GM20431 (cell line): Measurements from ENCODE around the gene AHRR.
"Not testable (repeated sequence)": the region's sequence is repeated elsewhere in the genome, so short reads cannot be mapped to it uniquely, and the experiment has no call there.

Experiments used
- in situ Hi-C: fragments of 300-500 bp; cut with MseI, MboI; formaldehyde crosslinking; loops from one replicate; pipeline ENCODE4 v1.15.0; 2020; ENCODE audit warnings: low sequenced_read_pairs; ENCODE audit not compliant: unreplicated experiment

AHRR gene

GRCh38 chr5:374631-375335, 53.3 kb downstream of the AHRR start:
- in situ Hi-C loops = no loop called here

DNA sequence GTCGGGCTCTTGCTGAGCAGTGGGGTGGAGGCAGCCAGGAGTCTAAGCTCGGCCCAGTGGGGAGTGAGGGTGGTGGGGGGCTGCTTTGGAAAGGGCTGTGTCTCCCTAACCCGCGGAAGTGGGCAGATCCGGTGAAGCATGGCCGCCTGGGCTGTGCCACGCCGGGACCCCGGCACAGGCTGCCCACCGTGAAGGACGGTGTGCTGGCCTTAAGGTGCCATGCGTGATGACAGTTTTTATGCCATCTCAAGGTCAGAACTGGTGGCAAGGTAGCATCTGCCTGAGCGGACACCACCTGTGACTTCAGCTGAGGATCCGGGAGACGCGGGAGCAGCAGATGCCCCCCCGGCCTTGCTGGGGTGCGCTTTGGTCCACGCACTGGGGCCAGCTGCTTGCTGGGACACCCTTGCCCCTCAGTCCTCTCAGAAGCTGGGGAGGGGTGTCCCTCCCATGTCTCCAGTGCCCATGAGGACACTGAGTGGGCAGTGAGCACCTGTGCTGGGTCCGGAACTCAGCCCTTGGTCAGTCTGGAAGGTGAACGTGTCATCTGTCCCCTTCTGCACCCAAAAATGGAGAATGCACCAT, 53.9 kb downstream of the AHRR start:
- in situ Hi-C loops = no loop called here

DNA sequence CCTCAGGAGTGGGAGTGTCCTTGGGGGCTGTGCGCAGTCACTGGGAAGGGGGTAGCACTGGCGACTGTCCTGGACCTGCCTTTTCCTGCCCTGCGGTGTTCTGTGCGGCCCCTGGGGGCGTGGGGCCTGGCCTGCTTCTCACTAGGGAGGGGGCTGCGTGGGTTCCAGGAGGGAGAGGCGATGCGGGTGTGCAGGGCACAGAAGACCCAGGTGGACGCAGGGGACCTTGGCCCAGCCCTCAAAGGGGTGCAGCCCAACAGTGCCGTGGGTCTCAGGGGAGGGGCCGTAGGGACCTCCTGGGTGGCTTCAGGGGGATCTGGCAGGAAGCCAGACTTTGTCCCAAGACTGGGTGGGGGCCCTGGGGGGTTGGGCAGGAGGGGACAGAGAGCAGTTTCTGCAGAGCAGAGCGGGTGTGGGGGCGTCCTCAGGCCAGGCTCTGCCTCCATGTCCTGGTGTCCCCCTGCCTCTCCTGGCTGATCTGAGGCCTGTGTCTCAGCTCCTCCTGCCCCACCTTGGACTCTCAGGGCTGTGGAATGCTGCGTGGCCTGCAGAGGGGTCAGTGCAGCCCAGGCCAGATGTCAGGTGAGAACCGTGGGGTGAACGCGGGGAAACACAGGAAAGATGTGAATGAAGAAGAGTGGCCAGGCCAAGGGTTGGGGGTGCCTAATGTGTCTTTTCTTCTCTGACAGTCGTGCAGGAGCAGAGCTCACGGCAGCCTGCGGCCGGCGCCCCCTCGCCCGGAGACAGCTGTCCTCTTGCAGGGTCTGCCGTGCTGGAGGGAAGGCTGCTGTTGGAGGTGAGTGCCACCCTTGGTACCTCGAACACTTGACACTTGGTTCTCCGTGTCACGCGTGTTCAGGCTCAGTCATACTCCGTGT, 54.6 kb downstream of the AHRR start:
- in situ Hi-C loops = no loop called here

- in situ Hi-C loops = no loop called here
These were observed 55.3 kb downstream of the AHRR start for GRCh38 chr5:376799-377325.

- in situ Hi-C loops = no loop called here
These were observed 55.9 kb downstream of the AHRR start for GRCh38 chr5:377326-377981.

GRCh38 chr5:378301-378891, 56.9 kb downstream of the AHRR start:
- in situ Hi-C loops = no loop called here

DNA sequence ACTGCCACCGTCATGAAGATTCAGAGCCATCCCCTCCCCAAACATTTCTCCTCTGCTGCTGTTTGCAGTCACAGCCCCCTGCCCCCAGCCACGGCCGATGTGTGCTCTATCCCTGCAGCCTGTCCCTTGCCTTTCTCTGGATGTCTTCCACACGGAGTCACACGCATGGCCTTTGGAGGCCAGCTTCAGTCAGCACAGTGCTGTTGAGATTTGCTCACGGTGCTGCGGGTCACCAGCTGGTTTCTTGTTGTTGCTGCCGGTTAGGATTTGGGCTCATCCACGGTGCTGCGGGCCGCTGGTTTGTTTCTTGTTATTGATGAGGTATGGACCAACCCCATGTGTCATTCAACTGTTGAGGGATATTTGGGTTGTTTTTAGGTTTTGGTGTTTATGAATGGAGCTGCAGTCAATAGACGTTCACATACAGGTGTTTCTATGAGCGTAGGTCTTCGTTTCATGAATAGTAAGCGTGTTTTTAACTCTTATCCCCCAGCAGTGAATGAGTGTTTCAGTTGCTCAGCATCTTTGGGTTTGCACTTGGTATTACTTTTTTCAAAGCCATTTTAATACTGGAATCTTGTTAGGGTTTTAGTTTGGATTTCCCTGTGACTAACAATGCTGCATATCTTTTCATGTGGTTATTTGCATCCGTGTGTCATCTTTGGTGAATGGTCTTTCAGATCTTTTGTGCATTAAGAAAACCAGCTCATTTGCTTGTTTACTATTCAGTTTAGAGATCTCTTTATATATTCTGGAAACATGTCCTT, 57.6 kb downstream of the AHRR start:
- in situ Hi-C loops = no loop called here

GRCh38 chr5:380701-381309, 59.3 kb downstream of the AHRR start:
- in situ Hi-C loops = no loop called here

DNA sequence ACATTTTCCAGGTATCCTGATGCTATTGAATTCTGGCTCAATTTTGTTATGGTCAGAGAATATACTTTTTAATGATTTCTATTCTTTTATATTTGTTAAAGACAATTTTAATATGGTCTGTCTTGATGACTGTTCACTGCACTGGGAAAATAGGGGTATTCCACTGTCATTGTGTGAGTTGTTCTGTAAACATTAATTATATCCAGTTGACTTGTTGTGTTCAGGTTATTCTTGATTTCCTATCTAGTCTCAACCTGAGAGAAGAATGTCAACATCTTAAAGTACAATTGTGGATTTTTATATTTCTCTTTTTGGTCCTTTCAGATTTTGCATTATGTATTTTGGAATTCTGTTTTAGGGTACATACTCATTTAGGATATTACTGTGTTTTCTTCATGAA, 61.6 kb downstream of the AHRR start:
- in situ Hi-C loops = no loop called here

GRCh38 chr5:383621-384020, 62.1 kb downstream of the AHRR start:
- in situ Hi-C loops = no loop called here

DNA sequence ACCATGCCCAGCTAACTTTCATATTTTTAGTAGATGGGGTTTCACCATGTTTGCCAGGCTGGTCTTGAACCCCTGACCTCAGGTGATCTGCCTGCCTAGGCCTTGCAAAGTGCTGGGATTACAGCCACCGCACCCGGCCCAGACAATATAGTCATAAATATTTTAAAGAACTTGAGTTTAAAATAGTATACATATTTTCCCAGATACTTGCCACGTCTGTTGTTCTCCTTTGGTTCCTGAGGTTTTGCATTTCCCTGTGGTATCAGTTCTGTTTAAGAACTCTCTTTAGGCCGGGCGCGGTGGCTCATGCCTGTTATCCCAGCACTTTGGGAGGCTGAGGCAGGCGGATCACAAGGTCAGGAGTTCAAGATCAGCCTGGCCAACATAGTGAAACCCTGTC, 63.1 kb downstream of the AHRR start:
- in situ Hi-C loops = not testable (repeated sequence)

GRCh38 chr5:385321-385720, 63.8 kb downstream of the AHRR start:
- in situ Hi-C loops = no loop called here

- in situ Hi-C loops = no loop called here
These were observed 65.2 kb downstream of the AHRR start for GRCh38 chr5:386432-387341.

- in situ Hi-C loops = no loop called here
These were observed 66.2 kb downstream of the AHRR start for GRCh38 chr5:387491-388265.

DNA sequence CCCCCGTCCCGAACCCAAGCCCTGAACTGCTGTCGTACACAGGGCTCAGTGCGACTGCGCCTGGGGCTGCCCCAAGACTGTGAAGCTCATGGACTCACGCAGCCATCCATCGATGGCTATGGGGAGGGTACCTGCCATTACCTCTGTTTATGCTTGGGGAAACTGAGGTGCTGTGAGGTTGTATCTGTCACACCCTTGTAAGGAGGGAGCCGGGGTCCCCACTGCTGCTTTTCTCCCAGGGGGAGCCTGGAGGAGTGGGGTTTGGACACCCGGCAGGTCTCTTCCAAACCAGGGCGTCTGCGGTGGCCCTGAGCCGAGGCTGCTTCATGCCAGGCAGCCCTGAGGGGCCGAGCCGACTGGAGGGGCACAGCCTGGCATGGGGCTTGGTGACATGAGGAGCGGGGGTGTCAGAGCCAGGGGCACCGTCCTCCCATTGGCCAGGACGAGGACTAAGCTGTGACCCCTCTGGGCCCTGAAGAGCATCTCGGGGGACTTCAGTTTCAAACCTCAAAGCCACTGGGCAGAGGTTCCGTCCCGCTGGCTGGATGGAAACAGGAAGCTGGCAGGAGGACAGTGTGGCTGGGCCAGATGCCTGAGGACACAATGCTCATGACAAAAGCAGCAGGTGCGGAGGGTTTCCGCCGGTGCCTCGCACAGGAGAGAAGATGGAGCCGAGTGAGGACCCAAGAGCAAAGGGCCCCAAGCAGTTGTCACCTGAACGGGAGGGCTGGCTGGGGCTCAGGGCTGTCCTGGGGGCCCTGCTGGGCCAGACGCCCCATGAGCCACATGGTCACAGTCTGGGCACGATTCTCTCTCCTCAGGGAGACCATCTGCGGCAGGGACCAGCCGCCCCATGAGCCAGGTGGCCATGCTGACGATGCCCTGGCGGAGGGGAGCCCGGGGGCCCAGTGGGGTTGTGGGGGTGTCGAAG, 67.0 kb downstream of the AHRR start:
- in situ Hi-C loops = no loop called here

DNA sequence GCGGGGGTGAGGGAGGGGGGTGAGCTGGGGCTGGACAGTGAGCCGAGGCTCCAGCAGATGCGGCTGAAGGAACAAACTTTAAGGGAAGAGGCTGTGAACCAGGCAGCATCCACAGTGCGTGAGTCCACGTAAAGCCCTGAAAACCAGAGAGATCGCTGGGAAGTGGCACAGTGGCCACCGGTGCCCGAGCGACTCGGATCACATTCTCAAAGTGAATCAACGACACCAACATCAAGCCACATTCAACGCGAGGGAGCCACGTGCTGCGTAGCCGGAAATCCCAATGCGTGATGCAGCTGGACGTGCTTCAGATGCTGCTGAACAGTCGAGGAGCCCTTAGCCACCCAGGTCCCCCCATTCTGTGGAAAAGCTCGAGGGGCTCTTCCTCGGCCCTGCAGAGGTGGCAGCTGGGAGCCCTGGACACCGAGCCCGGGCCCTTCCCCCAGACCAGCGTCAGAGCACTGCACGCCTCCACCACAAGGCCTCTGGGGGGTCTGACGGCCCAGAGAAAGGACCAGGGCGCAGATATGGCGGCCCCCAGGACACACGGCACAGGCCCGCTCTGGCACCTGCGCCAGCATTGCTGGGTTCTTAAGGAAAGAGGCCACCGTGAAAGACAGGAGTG, 67.8 kb downstream of the AHRR start:
- in situ Hi-C loops = no loop called here
